HepG2 (cell line): ENCODE measurements around the gene SH2D3A. TPM values are rescaled to one million over a fixed set of nuclear protein-coding genes. Genes with fewer than 3 reads are reported as not detected.

Experiments used
- ETS1 ChIP-seq: sonication (generic); formaldehyde crosslinking; IDR thresholded peaks from 2 replicates; pipeline ENCODE4 v1.4.0; 2020; ENCODE audit warnings: missing genetic modification reagents
- FOXP4 ChIP-seq: sonication (generic); formaldehyde crosslinking; IDR thresholded peaks from 2 replicates; pipeline ENCODE4 v1.4.0; 2020; ENCODE audit warnings: missing genetic modification reagents
- IKZF4 ChIP-seq: sonication (generic); formaldehyde crosslinking; IDR thresholded peaks from 2 replicates; pipeline ENCODE4 v1.5.1; 2020; ENCODE audit warnings: borderline replicate concordance, mild to moderate bottlenecking, low read depth, missing genetic modification reagents; ENCODE audit errors: not compliant biosample characterization
- MBNL3 ChIP-seq: fragments of 250-450 bp; sonication (Bioruptor Pico); conservative IDR thresholded peaks from 2 replicates; pipeline ENCODE4 v1.8.0; 2022; ENCODE audit warnings: mild to moderate bottlenecking, inconsistent platforms
- NAIF1 ChIP-seq: sonication (generic); formaldehyde crosslinking; IDR thresholded peaks from 2 replicates; pipeline ENCODE4 v1.5.0; 2020; ENCODE audit warnings: mild to moderate bottlenecking, missing genetic modification reagents, borderline replicate concordance
- NCOR1 ChIP-seq: fragments of 200-600 bp; sonication (generic); IDR thresholded peaks from 2 replicates; pipeline ENCODE4 v1.7.0; 2017; ENCODE audit warnings: antibody characterized with exemption, low read length, borderline replicate concordance
- TBX2 ChIP-seq: sonication (generic); formaldehyde crosslinking; IDR thresholded peaks from 2 replicates; pipeline ENCODE4 v1.5.0; 2020; ENCODE audit warnings: missing genetic modification reagents, mild to moderate bottlenecking, borderline replicate concordance
- U2AF2 ChIP-seq: fragments of 200-400 bp; formaldehyde crosslinking; IDR thresholded peaks from 2 replicates; pipeline ENCODE4 v1.6.1; 2017; ENCODE audit warnings: low read depth, mild to moderate bottlenecking, low read length
- ZBTB33 ChIP-seq: sonication (generic); formaldehyde crosslinking; IDR thresholded peaks from 2 replicates; pipeline ENCODE4 v1.4.0; 2020; ENCODE audit warnings: missing genetic modification reagents
- ZFP36L1 ChIP-seq: sonication (generic); formaldehyde crosslinking; IDR thresholded peaks from 2 replicates; pipeline ENCODE4 v1.8.0; 2022; ENCODE audit warnings: mild to moderate bottlenecking, missing genetic modification reagents, moderate library complexity
- ZHX2 ChIP-seq, 2 experiments: sonication (generic) in 1 of 2; formaldehyde crosslinking in 1 of 2; IDR thresholded peaks; 2 replicates each; pipeline versions ENCODE4 v1.6.1 to v1.9.0; 2014 to 2022; ENCODE audit warnings: antibody characterized with exemption in 1 of 2, borderline replicate concordance in 1 of 2, inconsistent platforms in 1 of 2, low read depth in 1 of 2, missing genetic modification reagents in 1 of 2
- ZKSCAN1 ChIP-seq: fragments of 150-350 bp; IDR thresholded peaks from 2 replicates; pipeline ENCODE4 v1.6.1; 2014; ENCODE audit warnings: low read length
- ZMYM3 ChIP-seq: sonication (generic); formaldehyde crosslinking; IDR thresholded peaks from 2 replicates; pipeline ENCODE4 v1.5.1; 2020; ENCODE audit warnings: mild to moderate bottlenecking, missing genetic modification reagents
- ZNF33A ChIP-seq: sonication (generic); formaldehyde crosslinking; IDR thresholded peaks from 2 replicates; pipeline ENCODE4 v1.5.1; 2020; ENCODE audit warnings: missing genetic modification reagents, mild to moderate bottlenecking, moderate library complexity, borderline replicate concordance
- ZNF501 ChIP-seq: sonication (generic); formaldehyde crosslinking; IDR thresholded peaks from 2 replicates; pipeline ENCODE4 v1.5.1; 2020; ENCODE audit warnings: mild to moderate bottlenecking, moderate library complexity, missing genetic modification reagents
- ZNF562 ChIP-seq: sonication (generic); formaldehyde crosslinking; IDR thresholded peaks from 2 replicates; pipeline ENCODE4 v1.8.0; 2022; ENCODE audit warnings: missing genetic modification reagents, borderline replicate concordance
- polyA plus RNA-seq, 8 experiments: library from polyadenylated mRNA; depleted of rRNA in 3 of 8; stranded (reverse) in 7 of 8; unstranded in 1 of 8; fragments of >200 nt; fragmentation: Illumina TruSeq in 4 of 8; extraction: Trizol in 4 of 8; gene quantifications; 2 replicates each; pipeline versions ENCODE4 v1.2.1 to v1.2.3, GENCODE V29; 2011 to 2016; ENCODE audit warnings: low read depth in 4 of 8, missing spikeins in 1 of 8, mixed read lengths in 1 of 8; ENCODE audit not compliant: insufficient read depth in 1 of 8
- total RNA-seq, 5 experiments: library from RNA; depleted of rRNA; stranded (reverse); fragments of >200 nt; fragmentation: Illumina TruSeq; extraction: Trizol; gene quantifications; 2 replicates each; pipeline ENCODE4 v1.2.3, GENCODE V29; 2016; ENCODE audit warnings: low read depth in 1 of 5

SH2D3A gene
- total and polyA plus RNA-seq, 2 of the 13 experiments (the other 11 are each of a cell fraction or from before 2014, with no cell fraction given) = 1.0 to 2.2 TPM

- TF ChIP-seq FOXP4 (CRISPR knock-in tag) (peak; percentile 87), ZFP36L1 (CRISPR knock-in tag) (peak; percentile 92; the same call in 1 of the 2 replicates), TBX2 (CRISPR knock-in tag) (peak; percentile 93), ZNF33A (no peak), ZNF562 (CRISPR knock-in tag) (no peak), ZNF501 (CRISPR knock-in tag) (no peak; the same call in 1 of the 2 replicates), MBNL3 (CRISPR knock-in tag) (no peak), U2AF2 (no peak), ZMYM3 (CRISPR knock-in tag) (peak; percentile 63; the same call in 1 of the 2 replicates), ZBTB33 (CRISPR knock-in tag) (peak; percentile 65; the same call in 1 of the 2 replicates), NAIF1 (CRISPR knock-in tag) (no peak), ZHX2 (IDR thresholded peaks at IDR 0.05; ENCODE audit: low read depth) (no peak), ZHX2 (CRISPR knock-in tag; IDR thresholded peaks at IDR 0.05; ENCODE audit: borderline replicate concordance) (no peak), IKZF4 (CRISPR knock-in tag) (peak; percentile 84), NCOR1 (no peak), ZKSCAN1 (no peak), ETS1 (CRISPR knock-in tag) (peak; percentile 58; the same call in 1 of the 2 replicates)
Measured at GRCh38 chr19:6753178-6754031, 13.8 kb downstream of the SH2D3A start (continued).
